Epithelial cell of esophagus (primary cell): ENCODE data around the gene MRPL38.

ENCODE experiments used
- DNase-seq: peaks from one replicate; pipeline ENCODE4 v3.0.0; 2010; ENCODE audit warnings: low read depth
- H3K4me3 ChIP-seq: 2 replicates; pipeline ENCODE4 v1.5.1; 2011; ENCODE audit warnings: mild to moderate bottlenecking, low read length, control low read depth
- CTCF ChIP-seq: IDR thresholded peaks from 2 replicates; pipeline ENCODE4 v1.5.1; 2011; ENCODE audit warnings: low read depth, mild to moderate bottlenecking, low read length, control low read depth, inconsistent platforms; ENCODE audit not compliant: insufficient read depth; ENCODE audit errors: missing control alignments

MRPL38 gene

GRCh38 chr17:75941442-75941819, 36.7 kb upstream of the MRPL38 start:
- peak overlapping the region; percentile 35 for H3K4me3 ChIP-seq
- DNase-seq: no peak
- no peak for TF ChIP-seq CTCF

- DNase-seq: peak; percentile 97
- TF ChIP-seq CTCF: no peak
- peak within 1 kb of the TSS; percentile 81 for H3K4me3 ChIP-seq
Measured at GRCh38 chr17:75940727-75941441, 36.2 kb upstream of the MRPL38 start, which contains the start of gene FBF1. Gene FBF1 (minus strand): TSS chr17:75941042. CDS start chr17:75938149, 2,893 bp downstream.

GRCh38 chr17:75937652-75938051, 33.0 kb upstream of the MRPL38 start:
- no peak for DNase-seq
- no peak overlapping the region for H3K4me3 ChIP-seq
- no peak for TF ChIP-seq CTCF

- no peak for DNase-seq
- no peak for TF ChIP-seq CTCF
- no peak overlapping the region for H3K4me3 ChIP-seq
Measured at GRCh38 chr17:75933808-75934207, 29.1 kb upstream of the MRPL38 start.

- no peak for TF ChIP-seq CTCF
- DNase-seq: peak; percentile 19
- H3K4me3 ChIP-seq: no peak overlapping the region
Measured at GRCh38 chr17:75932852-75933251, 28.2 kb upstream of the MRPL38 start.

- no peak for TF ChIP-seq CTCF
- DNase-seq: no peak
- no peak overlapping the region for H3K4me3 ChIP-seq
Measured at GRCh38 chr17:75931062-75931461, 26.4 kb upstream of the MRPL38 start.
